Small intestine (tissue), 7 donors: ENCODE results near the gene COL23A1. TPM values are rescaled to one million over a fixed set of nuclear protein-coding genes. Genes with fewer than 3 reads are reported as not detected.

Experiments
- DNase-seq, 2 donors: peaks; one replicate each; pipeline versions ENCODE4 v3.0.0 to v3.0.0-alpha.2; 2013
- FAIRE-seq: peaks from 2 replicates; lab custom pipeline; 2012; peaks lifted over from hg19 to GRCh38; lab: Jason Lieb, UNC
- H3K27ac ChIP-seq, 3 donors: one replicate each; pipeline ENCODE4 v1.5.1; 2013; ENCODE audit warnings: low read length in 2 of 3, mild to moderate bottlenecking in 2 of 3, control low read depth in 1 of 3, inconsistent platforms in 1 of 3, low read depth in 1 of 3, moderate library complexity in 1 of 3
- H3K27me3 ChIP-seq, 3 donors: one replicate each; pipeline ENCODE4 v1.6.1; 2013; ENCODE audit warnings: low read length in 3 of 3, inconsistent platforms in 1 of 3; ENCODE audit not compliant: control insufficient read depth in 3 of 3, insufficient read depth in 3 of 3
- H3K36me3 ChIP-seq, 3 donors: one replicate each; pipeline ENCODE4 v1.6.1; 2013; ENCODE audit warnings: low read length in 3 of 3, inconsistent platforms in 1 of 3, low read depth in 1 of 3, mild to moderate bottlenecking in 1 of 3, moderate library complexity in 1 of 3; ENCODE audit not compliant: control insufficient read depth in 3 of 3, insufficient read depth in 2 of 3
- H3K4me1 ChIP-seq, 3 donors: one replicate each; pipeline ENCODE4 v1.6.1; 2013; ENCODE audit warnings: low read length in 2 of 3, inconsistent platforms in 1 of 3, low read depth in 1 of 3, mild to moderate bottlenecking in 1 of 3, moderate library complexity in 1 of 3; ENCODE audit not compliant: control insufficient read depth in 3 of 3, insufficient read depth in 2 of 3
- H3K4me3 ChIP-seq, 3 donors: one replicate each; pipeline ENCODE4 v1.5.1; 2013; ENCODE audit warnings: low read length in 3 of 3, control low read depth in 1 of 3, inconsistent platforms in 1 of 3, low read depth in 1 of 3, mild to moderate bottlenecking in 1 of 3, moderate library complexity in 1 of 3
- H3K9me3 ChIP-seq, 2 donors: one replicate each; pipeline ENCODE4 v1.6.1; 2013; ENCODE audit warnings: low read depth in 1 of 2, low read length in 1 of 2; ENCODE audit not compliant: control insufficient read depth in 2 of 2, insufficient read depth in 1 of 2
- WGBS, 3 donors: extraction: QIAGEN DNeasy Blood & Tissue Kit; methylation state at CpG; one replicate each; pipeline ENCODE4 v1.1.7; 2013; 5-methylcytosine and 5-hydroxymethylcytosine counted together
- polyA plus RNA-seq, 4 donors: library from polyadenylated mRNA; stranded (reverse) in 3 of 4; unstranded in 1 of 4; fragments of 200-250 nt in 3 of 4; fragments of 120-200 nt in 1 of 4; gene quantifications; one replicate each; pipeline versions ENCODE4 v1.2.1 to v1.2.3, GENCODE V29; 2013
- donor health status: healthy with polysubstance abuse.
- donor health status: control.
- donor health status: control.
- donor health status: Bipolar disorder and iron deficiency.
- donor health status: healthy.

Gene COL23A1
- polyA plus RNA-seq, 4 donors, result 1.4 to 3.2 (median 1.6) TPM; not detected in 1

- Histone ChIP-seq H3K9me3 (no peaks in the 10 kb centered on the region), H3K36me3 (no peaks in the 10 kb centered on the region), H3K4me3 (no peak overlapping the region), H3K27me3 (no peaks in the 10 kb centered on the region), H3K4me1 (peaks cover 0 to 9% (median 0%) of the 10 kb centered on the region in 3 donors), H3K27ac (no peak overlapping the region)
- WGBS, 3 donors, result 18 to 40% (median 34%) methylated on average over 15 of the region's 15 CpGs
- peak; percentile 60 to 73 for DNase-seq
- no peak for FAIRE-seq
These were observed 258.6 kb downstream of the COL23A1 start for GRCh38 chr5:178331491-178331996.

DNA sequence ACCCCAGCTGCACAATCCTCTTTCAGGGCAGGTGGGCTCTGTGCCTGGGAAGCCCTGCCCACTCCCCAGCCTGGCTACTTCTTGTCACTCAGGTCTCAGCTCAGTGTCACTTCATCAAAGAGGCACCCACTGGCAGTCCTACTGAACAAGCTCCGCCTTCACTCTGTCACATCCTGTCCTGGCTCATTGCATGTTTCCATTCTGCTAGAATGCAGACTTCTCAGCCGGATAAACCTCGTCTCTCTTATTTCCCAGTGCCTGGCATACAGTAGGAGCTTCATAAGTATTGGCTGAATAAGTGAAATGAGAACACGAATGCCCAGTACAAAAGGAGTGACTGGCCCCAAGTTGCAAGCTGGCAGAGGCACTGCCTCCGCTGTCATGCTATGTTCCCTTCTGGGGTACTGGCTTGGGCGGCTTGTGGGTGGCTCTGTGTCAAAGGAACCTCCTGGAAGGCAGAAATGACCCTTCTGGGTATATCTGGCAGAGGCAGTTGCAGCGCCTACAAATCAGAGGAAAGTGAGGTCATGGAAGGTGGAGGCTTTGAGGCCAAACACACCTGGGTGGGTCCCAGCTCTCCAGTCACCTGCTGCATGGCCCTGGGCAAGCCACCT is 259.3 kb downstream of the COL23A1 start:
- Histone ChIP-seq H3K4me1 (peaks cover 0 to 9% (median 0%) of the 10 kb centered on the region in 3 donors), H3K36me3 (no peaks in the 10 kb centered on the region), H3K9me3 (no peaks in the 10 kb centered on the region), H3K27me3 (no peaks in the 10 kb centered on the region), H3K27ac (no peak overlapping the region), H3K4me3 (no peak overlapping the region)
- DNase-seq (peak in 1 of 2 donors; percentile 20), FAIRE-seq (no peak)
- WGBS, 3 donors, result 50 to 70% (median 60%) methylated on average over 7 of the region's 7 CpGs

- Histone ChIP-seq H3K4me3 (no peak overlapping the region), H3K4me1 (peaks cover 0 to 9% (median 0%) of the 10 kb centered on the region in 3 donors), H3K27ac (no peak overlapping the region), H3K36me3 (no peaks in the 10 kb centered on the region), H3K9me3 (no peaks in the 10 kb centered on the region), H3K27me3 (no peaks in the 10 kb centered on the region)
- FAIRE-seq (no peak), DNase-seq (no peak)
- 89 to 93% (median 92%) methylated on average over 18 of the region's 18 CpGs for WGBS, 3 donors
These were observed 261.1 kb downstream of the COL23A1 start for GRCh38 chr5:178328826-178329730.

DNA sequence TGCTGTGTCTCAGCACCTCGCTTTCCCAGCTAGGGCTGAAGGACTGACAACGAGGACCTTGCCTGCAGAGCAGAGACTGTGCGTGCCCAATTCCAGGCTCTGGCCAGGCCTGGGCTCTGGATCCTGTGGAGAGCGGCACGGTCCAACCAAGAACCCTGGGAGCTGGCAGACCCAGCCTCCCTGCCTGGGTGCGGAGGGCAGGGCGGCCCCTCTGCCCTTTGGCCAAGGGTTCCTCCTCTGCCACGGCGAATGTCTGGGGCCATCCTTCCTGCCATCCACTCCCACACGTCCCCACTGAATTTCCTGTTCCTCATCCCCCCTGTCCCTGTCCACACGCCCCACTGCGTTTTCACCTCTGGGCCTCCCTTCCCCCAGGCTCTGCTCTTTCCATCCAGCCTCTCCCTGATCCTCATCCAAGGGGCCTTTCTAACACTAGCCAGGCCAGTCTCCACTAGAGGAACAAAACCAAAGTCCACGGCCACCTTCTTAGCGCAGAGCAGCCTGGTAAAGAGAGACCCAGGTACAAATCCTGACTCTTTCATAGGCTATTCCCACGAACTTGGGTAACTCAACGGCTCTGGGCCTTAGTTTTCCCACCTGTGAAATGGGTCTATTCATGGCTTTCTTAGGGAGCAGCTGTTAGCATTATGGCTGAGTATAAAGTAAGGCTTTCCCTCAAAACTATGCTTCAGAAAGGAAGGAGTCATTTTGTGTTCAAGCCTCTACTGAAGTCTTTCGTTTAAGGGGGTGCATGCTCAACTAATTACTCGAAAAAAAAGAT is 262.1 kb downstream of the COL23A1 start:
- H3K36me3 ChIP-seq, result no peaks in the 10 kb centered on the region
- H3K4me1 ChIP-seq, result peaks cover 0 to 9% (median 0%) of the 10 kb centered on the region in 3 donors
- DNase-seq (no peak), FAIRE-seq (no peak)
- no peak overlapping the region for H3K27ac ChIP-seq
- no peaks in the 10 kb centered on the region for H3K9me3 ChIP-seq
- H3K4me3 ChIP-seq, result no peak overlapping the region
- 65 to 71% (median 69%) methylated on average over 16 to 18 of the region's 18 CpGs for WGBS, 3 donors
- no peaks in the 10 kb centered on the region for H3K27me3 ChIP-seq

- FAIRE-seq, result no peak
- Histone ChIP-seq H3K4me3 (no peak overlapping the region), H3K27me3 (no peaks in the 10 kb centered on the region), H3K9me3 (no peaks in the 10 kb centered on the region), H3K36me3 (no peaks in the 10 kb centered on the region), H3K27ac (no peak overlapping the region), H3K4me1 (peaks cover 0 to 9% (median 0%) of the 10 kb centered on the region in 3 donors)
- no peak for DNase-seq
- WGBS, 3 donors, result 78 to 87% (median 80%) methylated on average over 10 of the region's 10 CpGs
These were observed 262.7 kb downstream of the COL23A1 start for GRCh38 chr5:178327446-178327845.

- no peaks in the 10 kb centered on the region for H3K36me3 ChIP-seq
- WGBS, 3 donors, result 56 to 80% (median 71%) methylated on average over 7 of the region's 7 CpGs
- H3K4me1 ChIP-seq, result peaks cover 0 to 2% (median 0%) of the 10 kb centered on the region in 3 donors
- H3K4me3 ChIP-seq, result no peak overlapping the region
- DNase-seq, result no peak
- no peak for FAIRE-seq
- H3K27ac ChIP-seq, result no peak overlapping the region
- no peaks in the 10 kb centered on the region for H3K27me3 ChIP-seq
- H3K9me3 ChIP-seq, result no peaks in the 10 kb centered on the region
These were observed 263.8 kb downstream of the COL23A1 start for GRCh38 chr5:178326374-178326715.

GRCh38 chr5:178325679-178326373 is 264.4 kb downstream of the COL23A1 start:
- WGBS, 3 donors, result 73 to 90% (median 85%) methylated on average over 20 of the region's 20 CpGs
- H3K9me3 ChIP-seq, result no peaks in the 10 kb centered on the region
- no peaks in the 10 kb centered on the region for H3K36me3 ChIP-seq
- FAIRE-seq (no peak), DNase-seq (peak in 1 of 2 donors; percentile 55)
- no peaks in the 10 kb centered on the region for H3K4me1 ChIP-seq
- H3K27me3 ChIP-seq, result no peaks in the 10 kb centered on the region
- H3K27ac ChIP-seq, result peak overlapping the region in 2 of 3 donors; percentile 14 to 45
- H3K4me3 ChIP-seq, result no peak overlapping the region
